Measurements from ENCODE around the gene ZCCHC2.

DNA sequence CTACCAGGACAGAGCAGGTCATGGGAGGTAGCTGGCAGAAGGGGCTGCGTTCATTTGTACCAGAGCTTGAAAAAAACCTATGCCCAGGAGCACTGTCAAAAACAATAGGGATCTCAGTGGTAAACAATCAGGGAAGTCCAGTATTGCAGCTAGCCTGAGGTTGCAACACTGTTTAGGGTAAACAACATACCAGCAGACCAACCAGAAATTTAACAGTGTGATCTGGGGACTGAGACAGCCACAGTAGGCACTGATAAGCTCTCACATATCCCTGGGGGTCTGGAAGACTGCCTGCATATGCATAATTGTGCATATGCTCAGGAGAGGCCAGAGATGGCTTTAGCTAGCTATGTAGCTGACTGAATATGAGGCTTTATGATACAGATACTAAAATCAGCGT is 12.0 kb upstream of the ZCCHC2 start:
- TF ChIP-seq, protein P1, sequence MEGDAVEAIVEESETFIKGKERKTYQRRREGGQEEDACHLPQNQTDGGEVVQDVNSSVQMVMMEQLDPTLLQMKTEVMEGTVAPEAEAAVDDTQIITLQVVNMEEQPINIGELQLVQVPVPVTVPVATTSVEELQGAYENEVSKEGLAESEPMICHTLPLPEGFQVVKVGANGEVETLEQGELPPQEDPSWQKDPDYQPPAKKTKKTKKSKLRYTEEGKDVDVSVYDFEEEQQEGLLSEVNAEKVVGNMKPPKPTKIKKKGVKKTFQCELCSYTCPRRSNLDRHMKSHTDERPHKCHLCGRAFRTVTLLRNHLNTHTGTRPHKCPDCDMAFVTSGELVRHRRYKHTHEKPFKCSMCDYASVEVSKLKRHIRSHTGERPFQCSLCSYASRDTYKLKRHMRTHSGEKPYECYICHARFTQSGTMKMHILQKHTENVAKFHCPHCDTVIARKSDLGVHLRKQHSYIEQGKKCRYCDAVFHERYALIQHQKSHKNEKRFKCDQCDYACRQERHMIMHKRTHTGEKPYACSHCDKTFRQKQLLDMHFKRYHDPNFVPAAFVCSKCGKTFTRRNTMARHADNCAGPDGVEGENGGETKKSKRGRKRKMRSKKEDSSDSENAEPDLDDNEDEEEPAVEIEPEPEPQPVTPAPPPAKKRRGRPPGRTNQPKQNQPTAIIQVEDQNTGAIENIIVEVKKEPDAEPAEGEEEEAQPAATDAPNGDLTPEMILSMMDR (IDR thresholded peaks at IDR 0.05): no peak
- TF ChIP-seq POLR2A (IDR thresholded peaks at IDR 0.05): no peak
